ENCODE measurements around the gene EIF1. TPM values are rescaled to one million over a fixed set of nuclear protein-coding genes. Genes with fewer than 3 reads are reported as not detected.
A peak's percentile ranks its signal among the peaks of the same experiment; 100 is the strongest.

Gene EIF1
- total RNA-seq, 5 donors from 2014 or later (not counting 1 experiment from before 2014, with no cell fraction given): 962 to 2,431 (median 988) TPM

DNA sequence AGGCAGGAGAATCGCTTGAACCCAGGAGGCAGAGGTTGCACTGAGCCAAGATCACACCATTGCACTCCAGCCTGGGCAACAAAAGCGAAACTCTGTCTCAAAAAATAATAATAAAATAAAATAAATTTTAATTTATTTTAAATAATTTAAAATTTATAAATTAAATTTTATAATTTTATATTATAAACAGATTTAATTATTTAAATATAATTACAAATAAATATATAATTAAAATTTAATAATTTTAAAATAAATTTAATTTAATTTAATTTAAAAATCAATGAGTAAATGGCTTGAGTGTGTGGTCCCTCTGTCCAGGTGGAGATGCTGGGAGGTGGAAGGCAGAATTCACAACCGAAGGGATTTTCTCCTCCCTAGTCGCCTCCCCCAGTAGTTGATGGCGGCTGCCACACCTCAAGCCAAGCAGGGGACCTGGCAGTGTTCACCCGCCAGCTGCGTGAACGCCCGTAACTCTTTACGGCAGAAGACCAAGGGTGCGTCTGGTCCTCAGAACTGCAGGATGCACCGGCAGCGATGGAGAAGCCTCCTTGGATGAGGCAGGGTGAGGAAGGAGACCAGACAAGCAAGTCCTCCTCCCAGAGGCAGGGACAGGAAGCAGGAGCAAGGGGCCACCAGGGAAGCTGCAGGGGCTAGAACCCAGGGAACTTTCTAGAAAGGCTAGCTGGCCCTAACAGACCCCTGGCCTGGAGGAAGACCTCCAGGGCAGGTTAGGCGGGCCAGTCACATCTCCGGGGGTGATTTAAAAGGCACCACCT is 41.5 kb upstream of the EIF1 start:
- H3K4me1 Mint-ChIP-seq: peaks cover 9 to 10% (median 9%) of the 10 kb centered on the region in 3 donors
- ChIA-PET CTCF (interaction anchor here (0.5 to 4.2 kb wide), 8 partner anchors 15 to 739 kb away, joined by 3 to 103 read pairs (median 16); no protein-coding TSS in a partner anchor), POLR2A (no interaction called here)
- 75% methylated on average over 10 of the region's 15 CpGs for WGBS (ENCODE audit: insufficient coverage)
- no peak for ATAC-seq (replicated peaks in 1 of 4)
- H3K27ac ChIP-seq (ENCODE audit: low read length): no peak overlapping the region
- H3K4me3 ChIP-seq (ENCODE audit: control insufficient read depth in 1 of 2, extremely low read depth in 1 of 2, low read length in 1 of 2): no peak overlapping the region
- H3K4me1 ChIP-seq (ENCODE audit: control insufficient read depth in 1 of 2, extremely low read depth in 1 of 2, insufficient read depth in 2 of 2, low read length in 2 of 2): peaks cover 2 to 16% of the 10 kb centered on the region in 2 experiments
- no peak overlapping the region for H3K4me3 Mint-ChIP-seq
- H3K36me3 ChIP-seq (ENCODE audit: control insufficient read depth in 2 of 2, extremely low read depth in 1 of 2, insufficient read depth in 1 of 2, low read length in 1 of 2): no peaks in the 10 kb centered on the region
- DNase-seq: no peak
- no peaks in the 10 kb centered on the region for H3K27me3 Mint-ChIP-seq
- H3K9me3 ChIP-seq: no peaks in the 10 kb centered on the region
- no peak overlapping the region for H3K27ac Mint-ChIP-seq
- no peaks in the 10 kb centered on the region for H3K36me3 Mint-ChIP-seq
- peaks cover 0 to 11% of the 10 kb centered on the region in 2 experiments for H3K27me3 ChIP-seq (replicated peaks in 1 of 2; ENCODE audit: control insufficient read depth in 2 of 2, extremely low read depth in 1 of 2, insufficient read depth in 2 of 2, low read length in 1 of 2)
- H3K9me3 Mint-ChIP-seq: no peaks in the 10 kb centered on the region

DNA sequence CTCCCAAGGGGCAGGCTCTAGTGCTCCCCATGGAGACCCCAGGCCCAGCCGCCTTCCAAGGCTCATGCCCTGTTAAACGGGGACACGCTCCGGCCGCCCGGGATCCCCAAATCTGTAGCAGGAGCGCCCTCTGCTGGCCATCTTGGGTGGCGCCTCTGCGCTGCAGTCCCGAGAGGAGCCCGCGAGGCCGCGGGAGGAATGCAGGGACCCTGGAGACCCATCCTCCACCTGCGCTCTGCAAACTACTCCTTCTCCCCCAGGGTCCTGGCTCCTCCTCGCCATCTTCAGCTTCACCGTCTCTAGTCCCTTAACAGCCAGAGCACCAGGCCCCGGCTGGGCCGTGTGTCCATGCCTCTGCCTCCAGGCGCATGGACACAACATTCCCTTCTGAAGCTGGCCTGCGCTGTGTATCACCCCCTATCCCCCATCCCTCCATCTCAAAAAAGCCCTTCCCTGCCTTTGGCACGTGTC is 40.7 kb upstream of the EIF1 start:
- no peaks in the 10 kb centered on the region for H3K9me3 ChIP-seq
- H3K4me3 ChIP-seq (ENCODE audit: control insufficient read depth in 1 of 2, extremely low read depth in 1 of 2, low read length in 1 of 2): peak overlapping the region; percentile 55 to 76
- ChIA-PET POLR2A (no interaction called here), CTCF (interaction anchor here (0.5 to 4.2 kb wide), 22 partner anchors 8 to 1131 kb away, joined by 3 to 103 read pairs (median 6); no protein-coding TSS in a partner anchor)
- peak overlapping the region in 2 of 3 donors; percentile 74 to 75 for H3K4me3 Mint-ChIP-seq
- no peak overlapping the region for H3K27ac ChIP-seq (ENCODE audit: low read length)
- H3K4me1 ChIP-seq (ENCODE audit: control insufficient read depth in 1 of 2, extremely low read depth in 1 of 2, insufficient read depth in 2 of 2, low read length in 2 of 2): peaks cover 2 to 16% of the 10 kb centered on the region in 2 experiments
- ATAC-seq (replicated peaks in 1 of 4) (peak; percentile 74 to 78 (median 76)), DNase-seq (peak; percentile 49 to 92 (median 82))
- H3K27ac Mint-ChIP-seq: peak overlapping the region in 1 of 2 donors; percentile 40
- H3K36me3 ChIP-seq (ENCODE audit: control insufficient read depth in 2 of 2, extremely low read depth in 1 of 2, insufficient read depth in 1 of 2, low read length in 1 of 2): no peaks in the 10 kb centered on the region
- peaks cover 9 to 10% (median 9%) of the 10 kb centered on the region in 3 donors for H3K4me1 Mint-ChIP-seq
- no peaks in the 10 kb centered on the region for H3K36me3 Mint-ChIP-seq
- 2% methylated on average over 22 of the region's 22 CpGs for WGBS (ENCODE audit: insufficient coverage)
- H3K27me3 ChIP-seq (replicated peaks in 1 of 2; ENCODE audit: control insufficient read depth in 2 of 2, extremely low read depth in 1 of 2, insufficient read depth in 2 of 2, low read length in 1 of 2): peaks cover 0 to 16% of the 10 kb centered on the region in 2 experiments
- no peaks in the 10 kb centered on the region for H3K27me3 Mint-ChIP-seq
- H3K9me3 Mint-ChIP-seq: no peaks in the 10 kb centered on the region

DNA sequence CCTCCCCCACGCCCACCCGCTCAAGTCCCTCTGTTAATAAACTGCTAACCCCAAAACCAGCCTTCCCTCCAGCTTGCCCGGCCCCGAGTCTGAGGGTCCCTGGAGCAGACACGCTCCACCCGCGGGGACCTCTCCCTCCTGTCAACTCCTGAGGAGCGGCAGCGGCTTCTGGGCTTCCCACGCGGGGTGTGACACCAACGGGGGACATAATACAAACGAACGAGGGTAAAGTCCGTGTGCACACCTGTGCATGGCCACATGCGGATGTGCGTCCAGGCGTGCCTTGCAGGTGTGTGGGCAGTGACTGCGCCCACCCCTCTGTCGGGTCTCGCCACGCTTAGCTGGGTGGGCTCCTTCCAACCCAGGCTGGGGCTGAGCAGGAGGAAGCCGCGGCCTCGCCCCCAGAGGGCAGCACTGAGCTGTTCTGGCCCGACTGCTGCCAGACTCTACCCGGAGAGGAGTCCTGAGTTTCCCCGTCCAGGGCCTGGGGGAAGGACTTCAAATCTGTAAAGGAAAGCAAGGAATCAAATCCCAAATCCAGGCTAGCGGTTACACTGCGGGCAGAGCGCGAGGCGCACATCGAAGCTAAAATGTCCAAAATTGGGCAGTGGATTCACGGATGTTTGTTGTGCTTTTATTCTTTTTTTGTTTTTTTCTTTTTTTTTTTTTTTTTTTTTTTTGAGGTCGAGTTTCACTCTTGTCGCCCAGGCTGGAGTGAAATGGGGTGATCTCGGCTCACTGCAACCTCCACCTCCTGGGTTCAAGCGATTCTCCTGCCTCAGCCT is 40.1 kb upstream of the EIF1 start:
- Histone ChIP-seq H3K9me3 (no peaks in the 10 kb centered on the region), H3K36me3 (ENCODE audit: control insufficient read depth in 2 of 2, extremely low read depth in 1 of 2, insufficient read depth in 1 of 2, low read length in 1 of 2) (no peaks in the 10 kb centered on the region), H3K4me1 (ENCODE audit: control insufficient read depth in 1 of 2, extremely low read depth in 1 of 2, insufficient read depth in 2 of 2, low read length in 2 of 2) (peaks cover 2 to 16% of the 10 kb centered on the region in 2 experiments), H3K27ac (ENCODE audit: low read length) (no peak overlapping the region), H3K4me3 (ENCODE audit: control insufficient read depth in 1 of 2, extremely low read depth in 1 of 2, low read length in 1 of 2) (peak overlapping the region; percentile 55 to 76), H3K27me3 (replicated peaks in 1 of 2; ENCODE audit: control insufficient read depth in 2 of 2, extremely low read depth in 1 of 2, insufficient read depth in 2 of 2, low read length in 1 of 2) (peaks cover 0 to 16% of the 10 kb centered on the region in 2 experiments)
- Mint-ChIP-seq H3K27me3 (no peaks in the 10 kb centered on the region), H3K4me1 (peaks cover 9 to 10% (median 9%) of the 10 kb centered on the region in 3 donors), H3K4me3 (peak overlapping the region in 2 of 3 donors; percentile 74 to 75), H3K27ac (peak overlapping the region in 1 of 2 donors; percentile 49), H3K9me3 (no peaks in the 10 kb centered on the region), H3K36me3 (no peaks in the 10 kb centered on the region)
- DNase-seq (peak; percentile 41 to 91 (median 79)), ATAC-seq (replicated peaks in 1 of 4) (peak; percentile 87 to 92 (median 88))
- ChIA-PET POLR2A (interaction anchor here (0.6 kb wide), 3 partner anchors 122 to 727 kb away, joined by 3 to 6 read pairs (median 3); no protein-coding TSS in a partner anchor), CTCF (interaction anchor here (0.5 to 4.2 kb wide), 43 partner anchors 9 to 1355 kb away, joined by 3 to 103 read pairs (median 4); no protein-coding TSS in a partner anchor)
- 2% methylated on average over 29 of the region's 39 CpGs for WGBS (ENCODE audit: insufficient coverage)

DNA sequence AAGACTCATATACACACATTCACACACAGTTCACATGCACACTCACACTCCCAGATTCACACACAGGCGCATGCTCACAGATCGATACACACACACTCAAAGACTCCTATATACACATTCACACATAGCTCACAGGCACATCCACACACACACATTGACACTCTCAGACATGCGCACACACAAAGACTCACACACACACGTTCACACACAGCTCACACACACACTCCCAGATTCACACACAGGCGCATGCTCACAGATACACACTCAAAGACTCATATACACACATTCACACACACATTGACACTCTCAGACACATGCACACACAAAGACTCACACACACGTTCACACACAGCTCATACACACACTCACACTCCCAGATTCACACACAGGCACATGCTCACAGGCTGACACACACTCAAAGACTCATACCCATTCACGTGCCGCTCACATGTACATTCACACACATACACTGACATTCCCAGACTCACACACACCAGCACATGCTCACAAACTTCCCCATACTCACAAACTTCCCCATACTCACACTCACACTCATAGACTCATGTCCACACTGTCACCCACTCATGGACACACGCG is 38.7 kb upstream of the EIF1 start:
- Mint-ChIP-seq H3K9me3 (no peaks in the 10 kb centered on the region), H3K4me1 (peaks cover 9 to 10% (median 9%) of the 10 kb centered on the region in 3 donors), H3K27ac (no peak overlapping the region), H3K36me3 (no peaks in the 10 kb centered on the region), H3K4me3 (no peak overlapping the region), H3K27me3 (no peaks in the 10 kb centered on the region)
- WGBS (ENCODE audit: insufficient coverage): 84% methylated on average over 10 of the region's 10 CpGs
- DNase-seq (no peak), ATAC-seq (replicated peaks in 1 of 4) (no peak)
- no peak overlapping the region for H3K27ac ChIP-seq (ENCODE audit: low read length)
- CTCF ChIA-PET: interaction anchor here (0.8 to 4.2 kb wide), 8 partner anchors 10 to 794 kb away, joined by 3 to 103 read pairs (median 13); no protein-coding TSS in a partner anchor
- H3K9me3 ChIP-seq: no peaks in the 10 kb centered on the region
- H3K36me3 ChIP-seq (ENCODE audit: control insufficient read depth in 2 of 2, extremely low read depth in 1 of 2, insufficient read depth in 1 of 2, low read length in 1 of 2): no peaks in the 10 kb centered on the region
- POLR2A ChIA-PET: no interaction called here
- H3K4me1 ChIP-seq (ENCODE audit: control insufficient read depth in 1 of 2, extremely low read depth in 1 of 2, insufficient read depth in 2 of 2, low read length in 2 of 2): peaks cover 2 to 16% of the 10 kb centered on the region in 2 experiments
- peaks cover 0 to 22% of the 10 kb centered on the region in 2 experiments for H3K27me3 ChIP-seq (replicated peaks in 1 of 2; ENCODE audit: control insufficient read depth in 2 of 2, extremely low read depth in 1 of 2, insufficient read depth in 2 of 2, low read length in 1 of 2)
- no peak overlapping the region for H3K4me3 ChIP-seq (ENCODE audit: control insufficient read depth in 1 of 2, extremely low read depth in 1 of 2, low read length in 1 of 2)

DNA sequence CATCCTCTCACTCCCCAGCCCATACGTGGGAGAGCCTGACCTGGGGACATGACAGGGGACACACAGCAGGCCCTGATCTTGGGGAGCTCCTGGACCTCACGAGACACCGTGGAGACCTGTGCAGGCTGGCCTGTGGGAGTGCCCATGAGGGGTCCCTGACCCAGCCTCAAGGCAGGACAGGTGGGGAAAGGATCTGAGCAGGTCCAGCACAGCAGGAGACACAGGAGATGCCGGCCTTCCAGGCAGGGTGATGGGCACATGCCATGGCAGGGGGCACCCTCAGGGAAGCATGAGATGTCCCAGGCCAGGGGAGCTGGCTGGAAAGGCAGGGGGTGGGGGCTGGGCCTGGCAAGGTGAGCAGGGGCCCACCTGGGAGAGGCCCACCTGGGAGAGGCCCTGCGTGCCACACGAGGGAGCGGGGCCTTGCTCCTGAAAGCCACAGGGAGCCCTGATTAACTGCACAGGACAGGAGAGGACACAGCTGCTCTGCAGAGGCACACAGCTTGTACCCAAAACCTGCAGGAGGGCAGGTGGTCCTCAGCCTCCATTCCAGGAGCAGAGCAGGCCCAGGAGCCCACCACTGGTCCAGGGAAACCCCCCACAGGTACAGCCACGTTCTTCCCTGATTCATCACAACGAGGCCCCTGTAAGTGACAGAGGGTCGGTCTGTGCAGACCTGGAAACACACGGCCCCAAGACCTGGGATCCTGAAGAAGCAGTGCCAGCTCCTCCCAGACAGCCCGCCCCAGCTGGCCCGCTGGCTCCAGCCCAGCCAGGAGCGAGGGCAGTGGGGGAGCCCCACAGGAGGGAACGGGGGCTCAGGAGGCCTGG is 37.7 kb upstream of the EIF1 start:
- 82% methylated on average over 15 of the region's 15 CpGs for WGBS (ENCODE audit: insufficient coverage)
- peaks cover 9 to 10% (median 9%) of the 10 kb centered on the region in 3 donors for H3K4me1 Mint-ChIP-seq
- no peak for DNase-seq
- H3K27me3 ChIP-seq (replicated peaks in 1 of 2; ENCODE audit: control insufficient read depth in 2 of 2, extremely low read depth in 1 of 2, insufficient read depth in 2 of 2, low read length in 1 of 2): peaks cover 0 to 19% of the 10 kb centered on the region in 2 experiments
- H3K9me3 Mint-ChIP-seq: no peaks in the 10 kb centered on the region
- no peak for ATAC-seq (replicated peaks in 1 of 4)
- no peak overlapping the region for H3K4me3 ChIP-seq (ENCODE audit: control insufficient read depth in 1 of 2, extremely low read depth in 1 of 2, low read length in 1 of 2)
- no peaks in the 10 kb centered on the region for H3K36me3 Mint-ChIP-seq
- peaks cover 2 to 16% of the 10 kb centered on the region in 2 experiments for H3K4me1 ChIP-seq (ENCODE audit: control insufficient read depth in 1 of 2, extremely low read depth in 1 of 2, insufficient read depth in 2 of 2, low read length in 2 of 2)
- no peaks in the 10 kb centered on the region for H3K9me3 ChIP-seq
- H3K27ac ChIP-seq (ENCODE audit: low read length): no peak overlapping the region
- no peaks in the 10 kb centered on the region for H3K27me3 Mint-ChIP-seq
- ChIA-PET CTCF (interaction anchor here (1.2 to 4.2 kb wide), 4 partner anchors 11 to 795 kb away, joined by 3 to 103 read pairs (median 27); no protein-coding TSS in a partner anchor), POLR2A (no interaction called here)
- H3K4me3 Mint-ChIP-seq: no peak overlapping the region
- no peaks in the 10 kb centered on the region for H3K36me3 ChIP-seq (ENCODE audit: control insufficient read depth in 2 of 2, extremely low read depth in 1 of 2, insufficient read depth in 1 of 2, low read length in 1 of 2)
- no peak overlapping the region for H3K27ac Mint-ChIP-seq
